Body of pancreas (tissue), 4 donors: ENCODE data around the gene HPS3. TPM values are rescaled to one million over a fixed set of nuclear protein-coding genes. Genes with fewer than 3 reads are reported as not detected.
"Not testable (repeated sequence)": the region's sequence is repeated elsewhere in the genome, so short reads cannot be mapped to it uniquely, and the experiment has no call there.

Experiments used
- ATAC-seq: fragments of 150-250 bp; one replicate; pipeline ENCODE4 v1.9.1; 2016
- DNase-seq, 4 donors: peaks; one replicate each; pipeline ENCODE4 v3.0.0-alpha.2; 2019
- H3K27ac ChIP-seq, 4 donors: fragments of 200-600 bp; sonication (generic); 1 replicate in 3 of 4; 2 replicates in 1 of 4; pipeline versions ENCODE4 v1.5.1 to v1.6.1; 2016 to 2019; ENCODE audit warnings: mild to moderate bottlenecking in 1 of 4, mixed read lengths in 1 of 4, moderate library complexity in 1 of 4
- H3K27me3 ChIP-seq, 2 donors: fragments of 200-600 bp; sonication (generic); one replicate each; pipeline ENCODE4 v1.6.0; 2016; ENCODE audit warnings: mild to moderate bottlenecking in 1 of 2
- H3K36me3 ChIP-seq, 2 donors: fragments of 200-600 bp; sonication (generic); replicated peaks in 1 of 2; 2 replicates each; pipeline ENCODE4 v1.5.1; 2016; ENCODE audit warnings: low read depth in 2 of 2; ENCODE audit not compliant: insufficient read depth in 1 of 2
- H3K4me1 ChIP-seq: fragments of 200-600 bp; sonication (generic); one replicate; pipeline ENCODE4 v1.6.0; 2016
- H3K4me3 ChIP-seq, 2 donors: fragments of 200-600 bp; sonication (generic); 1 replicate in 1 of 2; 2 replicates in 1 of 2; pipeline ENCODE4 v1.5.1; 2016 to 2019
- H3K9me3 ChIP-seq, 3 donors: fragments of 200-600 bp; sonication (generic); 1 replicate in 2 of 3; 2 replicates in 1 of 3; pipeline ENCODE4 v1.5.1; 2016
- POLR2A ChIP-seq, 3 donors: fragments of 450-650 bp; IDR thresholded peaks; one replicate each; pipeline ENCODE4 v1.6.1; 2016; ENCODE audit warnings: antibody characterized with exemption in 3 of 3, mild to moderate bottlenecking in 2 of 3
- WGBS, 2 donors: methylation state at CpG; one replicate each; pipeline ENCODE4 v1.1.5; 2017; 5-methylcytosine and 5-hydroxymethylcytosine counted together
- intact Hi-C: fragments of 100-400 bp; cut with DNase I; formaldehyde crosslinking; loops from one replicate; pipeline ENCODE4 v1.15.1; 2023
- total RNA-seq, 2 donors: library from RNA; depleted of rRNA; stranded (reverse); fragments of >200 nt; gene quantifications; one replicate each; pipeline ENCODE4 v1.1.0, GENCODE V29; 2016
- TF ChIP-seq, protein P1 (sequence below), 7 experiments: fragments of 450-650 bp in 4 of 7; fragments of 200-600 bp in 3 of 7; sonication (generic) in 3 of 7; IDR thresholded peaks; one replicate each; pipeline ENCODE4 v1.5.1; 2016 to 2019; ENCODE audit warnings: antibody characterized with exemption in 7 of 7

The HPS3 gene
- total RNA-seq, 2 donors from 2014 or later = 15.8 to 18.2 TPM

- Histone ChIP-seq H3K4me1 (peaks cover 7% of the 10 kb centered on the region), H3K27me3 (no peaks in the 10 kb centered on the region), H3K36me3 (no peaks in the 10 kb centered on the region), H3K27ac (no peak overlapping the region), H3K4me3 (no peak overlapping the region), H3K9me3 (no peaks in the 10 kb centered on the region)
- no peak for TF ChIP-seq POLR2A (IDR thresholded peaks at IDR 0.05)
- TF ChIP-seq, protein P1, sequence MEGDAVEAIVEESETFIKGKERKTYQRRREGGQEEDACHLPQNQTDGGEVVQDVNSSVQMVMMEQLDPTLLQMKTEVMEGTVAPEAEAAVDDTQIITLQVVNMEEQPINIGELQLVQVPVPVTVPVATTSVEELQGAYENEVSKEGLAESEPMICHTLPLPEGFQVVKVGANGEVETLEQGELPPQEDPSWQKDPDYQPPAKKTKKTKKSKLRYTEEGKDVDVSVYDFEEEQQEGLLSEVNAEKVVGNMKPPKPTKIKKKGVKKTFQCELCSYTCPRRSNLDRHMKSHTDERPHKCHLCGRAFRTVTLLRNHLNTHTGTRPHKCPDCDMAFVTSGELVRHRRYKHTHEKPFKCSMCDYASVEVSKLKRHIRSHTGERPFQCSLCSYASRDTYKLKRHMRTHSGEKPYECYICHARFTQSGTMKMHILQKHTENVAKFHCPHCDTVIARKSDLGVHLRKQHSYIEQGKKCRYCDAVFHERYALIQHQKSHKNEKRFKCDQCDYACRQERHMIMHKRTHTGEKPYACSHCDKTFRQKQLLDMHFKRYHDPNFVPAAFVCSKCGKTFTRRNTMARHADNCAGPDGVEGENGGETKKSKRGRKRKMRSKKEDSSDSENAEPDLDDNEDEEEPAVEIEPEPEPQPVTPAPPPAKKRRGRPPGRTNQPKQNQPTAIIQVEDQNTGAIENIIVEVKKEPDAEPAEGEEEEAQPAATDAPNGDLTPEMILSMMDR (IDR thresholded peaks at IDR 0.05) = no peak
- DNase-seq = no peak
- WGBS, 2 donors = 93 to 100% methylated on average over 1 of the region's 1 CpG
- intact Hi-C loops = no loop called here
- ATAC-seq = no peak
These were observed 39.0 kb upstream of the HPS3 start for GRCh38 chr3:149090461-149090860.

GRCh38 chr3:149090907-149091306, 38.5 kb upstream of the HPS3 start:
- DNase-seq = no peak
- intact Hi-C loops = no loop called here
- Histone ChIP-seq H3K4me3 (no peak overlapping the region), H3K27ac (no peak overlapping the region), H3K4me1 (peaks cover 5% of the 10 kb centered on the region), H3K36me3 (no peaks in the 10 kb centered on the region), H3K9me3 (no peaks in the 10 kb centered on the region), H3K27me3 (no peaks in the 10 kb centered on the region)
- WGBS, 2 donors = 75 to 91% methylated on average over 3 of the region's 3 CpGs
- TF ChIP-seq POLR2A (IDR thresholded peaks at IDR 0.05) = no peak
- TF ChIP-seq, protein P1 (IDR thresholded peaks at IDR 0.05) = no peak
- no peak for ATAC-seq

DNA sequence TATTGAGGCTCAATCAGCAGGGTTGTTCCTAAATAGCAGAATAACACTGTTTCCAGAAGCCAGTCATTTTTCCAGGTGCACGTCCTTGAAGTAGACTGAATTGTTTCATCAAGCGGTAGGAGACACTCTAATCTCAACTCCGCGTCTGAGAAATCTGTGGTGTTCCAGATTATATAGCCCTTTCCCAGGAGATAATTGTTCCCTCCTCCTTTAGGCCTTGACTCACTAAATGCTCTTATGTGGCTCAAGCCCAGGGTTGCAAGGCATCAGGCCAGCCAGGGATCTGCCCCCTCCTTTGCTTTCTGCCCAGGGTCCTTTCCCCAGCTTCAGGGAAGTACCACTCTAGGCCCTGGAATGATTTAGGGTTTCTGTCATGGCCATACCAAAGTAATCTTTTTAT, 37.5 kb upstream of the HPS3 start:
- H3K4me3 ChIP-seq = no peak overlapping the region
- 44 to 47% methylated on average over 4 of the region's 4 CpGs for WGBS, 2 donors
- no peak overlapping the region for H3K27ac ChIP-seq
- no peaks in the 10 kb centered on the region for H3K36me3 ChIP-seq
- no peak for TF ChIP-seq POLR2A (IDR thresholded peaks at IDR 0.05)
- TF ChIP-seq, protein P1 (IDR thresholded peaks at IDR 0.05) = no peak
- DNase-seq = no peak
- no peak for ATAC-seq
- H3K9me3 ChIP-seq = no peaks in the 10 kb centered on the region
- H3K4me1 ChIP-seq = peaks cover under 1% of the 10 kb centered on the region
- H3K27me3 ChIP-seq = no peaks in the 10 kb centered on the region
- intact Hi-C loops = no loop called here

DNA sequence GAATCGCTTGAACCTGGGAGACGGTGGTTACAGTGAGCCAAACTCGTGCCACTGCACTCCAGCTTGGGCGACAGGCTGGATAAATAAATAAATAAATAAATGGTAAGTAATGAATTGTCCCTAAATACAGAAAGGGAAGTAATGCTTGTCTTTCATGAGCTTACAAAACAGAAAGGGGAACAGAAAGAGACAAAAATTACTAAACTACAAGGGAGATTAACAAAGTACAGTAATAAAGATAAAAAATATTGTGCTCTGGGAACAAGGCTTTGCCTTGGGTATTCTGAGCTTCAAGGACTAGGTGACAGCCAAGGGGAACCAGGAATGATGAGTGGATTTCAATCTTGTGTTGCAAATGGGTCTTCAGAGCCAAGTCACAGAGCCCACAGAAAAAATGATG, 34.0 kb upstream of the HPS3 start:
- WGBS, 2 donors = 93 to 96% methylated on average over 4 of the region's 4 CpGs
- no peaks in the 10 kb centered on the region for H3K9me3 ChIP-seq
- no peaks in the 10 kb centered on the region for H3K27me3 ChIP-seq
- ATAC-seq (no peak), DNase-seq (no peak)
- no peak overlapping the region for H3K4me3 ChIP-seq
- H3K27ac ChIP-seq = no peak overlapping the region
- no peaks in the 10 kb centered on the region for H3K36me3 ChIP-seq
- H3K4me1 ChIP-seq = no peaks in the 10 kb centered on the region
- intact Hi-C loops = no loop called here
- no peak for TF ChIP-seq POLR2A (IDR thresholded peaks at IDR 0.05)
- TF ChIP-seq, protein P1 (IDR thresholded peaks at IDR 0.05) = no peak

GRCh38 chr3:149097987-149098386, 31.5 kb upstream of the HPS3 start:
- H3K9me3 ChIP-seq, H3K4me3 ChIP-seq, H3K27ac ChIP-seq, H3K27me3 ChIP-seq, intact Hi-C loops, H3K4me1 ChIP-seq, H3K36me3 ChIP-seq, DNase-seq, ATAC-seq: not testable (repeated sequence)
- 95 to 96% methylated on average over 13 of the region's 19 CpGs for WGBS, 2 donors
